IMR-90 (cell line): Measurements from ENCODE around the gene AGPAT1. TPM values are rescaled to one million over a fixed set of nuclear protein-coding genes. Genes with fewer than 3 reads are reported as not detected.

Experiments
- FOS ChIP-seq: fragments of 150-350 bp; IDR thresholded peaks from 2 replicates; pipeline ENCODE4 v1.6.1; 2016; ENCODE audit warnings: low read depth, low read length
- MAFK ChIP-seq: IDR thresholded peaks from 2 replicates; pipeline ENCODE4 v1.6.1; 2012; ENCODE audit warnings: low read depth, low read length, improper control_type of control experiment
- MAZ ChIP-seq: IDR thresholded peaks from 2 replicates; pipeline ENCODE4 v1.6.1; 2012; ENCODE audit warnings: low read depth, mild to moderate bottlenecking, low read length, improper control_type of control experiment, moderate library complexity, borderline replicate concordance
- NFE2L2 ChIP-seq: fragments of 150-350 bp; IDR thresholded peaks from 2 replicates; pipeline ENCODE4 v1.6.1; 2016; ENCODE audit warnings: low read depth, mild to moderate bottlenecking, low read length
- POLR2A ChIP-seq: IDR thresholded peaks from 2 replicates; pipeline ENCODE4 v1.6.1; 2012; ENCODE audit warnings: mild to moderate bottlenecking, low read depth, low read length
- RCOR1 ChIP-seq: IDR thresholded peaks from 2 replicates; pipeline ENCODE4 v1.6.1; 2012; ENCODE audit warnings: mild to moderate bottlenecking, low read length, improper control_type of control experiment; ENCODE audit not compliant: insufficient replicate concordance
- RFX5 ChIP-seq: IDR thresholded peaks from 2 replicates; pipeline ENCODE4 v1.8.0; 2012; ENCODE audit warnings: low read depth, mild to moderate bottlenecking, low read length, moderate library complexity
- SMC3 ChIP-seq: fragments of 150-350 bp; IDR thresholded peaks from 2 replicates; pipeline ENCODE4 v1.6.1; 2016; ENCODE audit warnings: low read depth, mild to moderate bottlenecking, antibody characterized with exemption, low read length, moderate library complexity
- polyA plus RNA-seq, 3 experiments: library from polyadenylated mRNA; depleted of rRNA; stranded (reverse); fragments of >200 nt; gene quantifications; 2 replicates each; pipeline ENCODE4 v1.2.3, GENCODE V29; 2012; ENCODE audit warnings: low replicate concordance in 1 of 3
- total RNA-seq: library from RNA; depleted of rRNA; stranded (reverse); fragments of >200 nt; gene quantifications from 2 replicates; pipeline ENCODE4 v1.2.3, GENCODE V29; 2012

The AGPAT1 gene
- total and polyA plus RNA-seq, 2 of the 4 experiments (the other 2 are of a cell fraction) = 27.2 to 116 TPM

DNA sequence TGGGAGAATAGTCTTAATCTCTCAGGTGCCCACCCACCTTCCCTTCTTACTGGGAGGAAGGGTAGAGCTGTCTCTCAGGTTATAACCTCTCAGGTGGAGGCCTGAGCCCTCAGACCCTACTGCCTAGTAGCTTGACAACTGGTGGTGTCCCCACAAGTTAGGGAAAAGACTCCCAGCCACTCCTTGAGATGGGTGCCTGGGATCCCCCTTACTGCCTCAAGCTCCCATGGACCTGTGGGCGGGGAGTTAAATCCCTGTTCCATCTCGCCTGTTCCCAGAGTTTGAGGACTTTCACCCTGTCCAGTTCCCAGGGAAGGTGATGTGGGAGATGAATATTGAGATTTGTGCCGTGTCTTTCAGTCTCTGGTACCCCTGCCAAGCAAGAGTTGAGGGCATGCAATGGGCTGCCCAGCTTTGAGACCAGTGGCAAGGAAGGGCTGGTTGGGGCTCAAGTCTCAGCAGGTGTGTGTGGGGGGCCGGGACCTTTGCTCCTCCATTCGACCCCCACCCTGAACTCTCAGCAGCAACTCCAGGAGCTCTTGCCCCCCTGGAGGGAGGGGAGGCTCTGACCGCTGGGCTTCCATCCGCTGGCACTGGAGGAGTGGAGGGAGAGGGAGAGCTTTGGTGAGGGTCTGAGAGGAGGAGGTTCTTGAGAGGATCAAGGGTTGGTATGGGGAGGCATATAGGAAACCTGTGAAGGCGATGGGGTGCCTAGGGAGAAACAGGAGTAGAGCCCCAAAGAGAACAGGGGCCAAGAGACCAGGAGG lies 15.2 kb upstream of the AGPAT1 start (continued):
- no peak for TF ChIP-seq POLR2A
- no peak for TF ChIP-seq RCOR1
- TF ChIP-seq MAZ = no peak
- no peak for TF ChIP-seq NFE2L2
- no peak for TF ChIP-seq RFX5
- TF ChIP-seq MAFK = no peak
- no peak for TF ChIP-seq FOS
- TF ChIP-seq SMC3 = no peak
